Suprapubic skin (tissue), 4 donors: ENCODE measurements around the gene SLC16A13.

Experiments used
- CTCF ChIP-seq, 2 donors: fragments of 200-600 bp in 1 of 2; fragments of 450-650 bp in 1 of 2; sonication (generic) in 1 of 2; IDR thresholded peaks; one replicate each; pipeline ENCODE4 v1.5.1; 2016 to 2019; ENCODE audit warnings: antibody characterized with exemption in 2 of 2, mild to moderate bottlenecking in 1 of 2, moderate library complexity in 1 of 2
- POLR2A ChIP-seq, 2 donors: fragments of 450-650 bp; IDR thresholded peaks; one replicate each; pipeline ENCODE4 v1.6.1; 2017; ENCODE audit warnings: antibody characterized with exemption in 2 of 2, mild to moderate bottlenecking in 2 of 2, moderate library complexity in 2 of 2
- POLR2AphosphoS5 ChIP-seq, 3 donors: sonication (generic); formaldehyde crosslinking; IDR thresholded peaks; one replicate each; pipeline ENCODE4 v1.6.1; 2017; ENCODE audit warnings: antibody characterized with exemption in 3 of 3

DNA sequence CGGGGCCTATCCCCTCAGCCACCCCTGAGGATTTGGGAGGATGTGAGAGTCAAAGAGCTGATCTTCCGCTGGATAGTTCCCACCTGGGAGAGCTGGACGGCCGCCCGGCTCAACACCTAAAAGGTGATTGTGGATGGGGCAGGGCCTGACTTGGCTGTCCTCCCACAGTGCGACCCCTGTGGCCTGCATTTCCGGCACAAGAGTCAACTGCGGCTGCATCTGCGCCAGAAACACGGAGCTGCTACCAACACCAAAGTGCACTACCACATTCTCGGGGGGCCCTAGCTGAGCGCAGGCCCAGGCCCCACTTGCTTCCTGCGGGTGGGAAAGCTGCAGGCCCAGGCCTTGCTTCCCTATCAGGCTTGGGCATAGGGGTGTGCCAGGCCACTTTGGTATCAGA lies 8.5 kb upstream of the SLC16A13 start:
- TF ChIP-seq CTCF (IDR thresholded peaks at IDR 0.05) (no peak), POLR2A (IDR thresholded peaks at IDR 0.05) (no peak), POLR2AphosphoS5 (IDR thresholded peaks at IDR 0.05) (no peak)
